Transverse colon (tissue), 4 donors: Measurements from ENCODE around the gene ARHGAP31. TPM values are rescaled to one million over a fixed set of nuclear protein-coding genes. Genes with fewer than 3 reads are reported as not detected.

Source experiments
- DNase-seq: peaks from one replicate; pipeline ENCODE4 v3.0.0-alpha.2; 2019
- H3K27ac ChIP-seq, 4 donors: fragments of 200-600 bp; sonication (generic); 2 replicates each; pipeline ENCODE4 v1.5.1; 2016 to 2018; ENCODE audit warnings: inconsistent platforms in 4 of 4
- H3K27me3 ChIP-seq: fragments of 200-600 bp; sonication (generic); 2 replicates; pipeline ENCODE4 v1.5.1; 2017; ENCODE audit warnings: inconsistent platforms
- H3K36me3 ChIP-seq, 4 donors: fragments of 200-600 bp; sonication (generic); 2 replicates each; pipeline ENCODE4 v1.5.1; 2017 to 2019; ENCODE audit warnings: inconsistent platforms in 4 of 4
- H3K4me1 ChIP-seq, 4 donors: fragments of 200-600 bp; sonication (generic); 2 replicates each; pipeline ENCODE4 v1.5.1; 2017 to 2020; ENCODE audit warnings: inconsistent platforms in 4 of 4
- H3K4me3 ChIP-seq, 4 donors: fragments of 200-600 bp; sonication (generic); 1 replicate in 1 of 4; 2 replicates in 3 of 4; pipeline versions ENCODE4 v1.5.1 to v1.6.1; 2017 to 2019; ENCODE audit warnings: inconsistent platforms in 4 of 4
- H3K9me3 ChIP-seq, 2 donors: fragments of 200-600 bp; sonication (generic); 2 replicates each; pipeline ENCODE4 v1.5.1; 2017 to 2019; ENCODE audit warnings: inconsistent platforms in 2 of 2
- EP300 ChIP-seq: sonication (generic); formaldehyde crosslinking; IDR thresholded peaks from one replicate; pipeline ENCODE4 v1.6.1; 2017; ENCODE audit warnings: antibody characterized with exemption, low read depth
- POLR2A ChIP-seq: fragments of 450-650 bp; IDR thresholded peaks from one replicate; pipeline ENCODE4 v1.6.1; 2016; ENCODE audit warnings: antibody characterized with exemption, mild to moderate bottlenecking, moderate library complexity
- POLR2AphosphoS5 ChIP-seq, 3 donors: sonication (generic); formaldehyde crosslinking; IDR thresholded peaks; one replicate each; pipeline ENCODE4 v1.6.1; 2016; ENCODE audit warnings: antibody characterized with exemption in 3 of 3
- WGBS, 2 donors: methylation state at CpG; one replicate each; pipeline ENCODE4 v1.1.5; 2018; ENCODE audit warnings: low coverage in 1 of 2; 5-methylcytosine and 5-hydroxymethylcytosine counted together
- in situ Hi-C, 4 donors: fragments of 200-750 bp; cut with MboI; loops; one replicate each; pipeline versions ENCODE4 v1.15.0 to v1.15.1; 2017; ENCODE audit warnings: low sequenced_read_pairs in 3 of 4, low pct_ligation_motif_present in 1 of 4, low pct_unique_long_range_greater_than_20kb in 1 of 4
- intact Hi-C: fragments of 100-400 bp; cut with DNase I; formaldehyde crosslinking; loops from one replicate; pipeline ENCODE4 v1.15.1; 2023; ENCODE audit warnings: low total_unique reads
- total RNA-seq, 4 donors: library from RNA; depleted of rRNA; stranded (reverse); fragments of >200 nt; gene quantifications; one replicate each; pipeline ENCODE4 v1.1.0, GENCODE V29; 2016
- TF ChIP-seq, protein P1 (sequence below), 5 experiments: fragments of 200-600 bp in 3 of 5; fragments of 450-650 bp in 2 of 5; sonication (generic) in 3 of 5; IDR thresholded peaks; 1 replicate in 2 of 5; 2 replicates in 3 of 5; pipeline ENCODE4 v1.5.1; 2016 to 2017; ENCODE audit warnings: antibody characterized with exemption in 5 of 5, inconsistent platforms in 3 of 5, mild to moderate bottlenecking in 2 of 5, moderate library complexity in 1 of 5

The ARHGAP31 gene
- total RNA-seq, 4 donors from 2014 or later = 6.7 to 68.5 (median 9.6) TPM

DNA sequence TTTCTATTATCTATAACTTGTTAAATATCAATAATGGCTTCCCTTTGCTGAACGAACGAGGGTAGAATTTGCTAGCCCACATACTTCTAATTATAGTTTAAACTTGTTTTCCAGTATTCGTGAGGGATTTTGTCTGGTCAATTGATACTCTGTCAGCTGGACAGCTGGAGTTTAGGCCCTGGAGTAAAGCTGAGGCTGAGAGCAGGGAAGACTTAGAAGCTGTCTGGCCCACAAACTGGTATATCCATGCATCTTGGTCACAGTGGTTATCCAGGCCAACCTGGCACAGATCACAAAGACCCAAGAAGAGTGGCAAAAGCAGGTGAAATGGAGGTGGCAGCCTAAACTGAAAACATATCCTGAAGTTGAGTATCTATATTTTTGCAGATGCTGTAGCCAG lies 19.3 kb downstream of the ARHGAP31 start:
- Histone ChIP-seq H3K4me3 (no peak overlapping the region), H3K36me3 (no peaks in the 10 kb centered on the region), H3K9me3 (no peaks in the 10 kb centered on the region), H3K27me3 (no peaks in the 10 kb centered on the region), H3K27ac (no peak overlapping the region), H3K4me1 (peaks cover 0 to 7% (median 3%) of the 10 kb centered on the region in 4 donors)
- 72 to 92% methylated on average over 2 to 3 of the region's 3 CpGs for WGBS, 2 donors
- TF ChIP-seq POLR2AphosphoS5 (IDR thresholded peaks at IDR 0.05) = no peak
- no peak for TF ChIP-seq EP300
- TF ChIP-seq POLR2A = no peak
- TF ChIP-seq, protein P1, sequence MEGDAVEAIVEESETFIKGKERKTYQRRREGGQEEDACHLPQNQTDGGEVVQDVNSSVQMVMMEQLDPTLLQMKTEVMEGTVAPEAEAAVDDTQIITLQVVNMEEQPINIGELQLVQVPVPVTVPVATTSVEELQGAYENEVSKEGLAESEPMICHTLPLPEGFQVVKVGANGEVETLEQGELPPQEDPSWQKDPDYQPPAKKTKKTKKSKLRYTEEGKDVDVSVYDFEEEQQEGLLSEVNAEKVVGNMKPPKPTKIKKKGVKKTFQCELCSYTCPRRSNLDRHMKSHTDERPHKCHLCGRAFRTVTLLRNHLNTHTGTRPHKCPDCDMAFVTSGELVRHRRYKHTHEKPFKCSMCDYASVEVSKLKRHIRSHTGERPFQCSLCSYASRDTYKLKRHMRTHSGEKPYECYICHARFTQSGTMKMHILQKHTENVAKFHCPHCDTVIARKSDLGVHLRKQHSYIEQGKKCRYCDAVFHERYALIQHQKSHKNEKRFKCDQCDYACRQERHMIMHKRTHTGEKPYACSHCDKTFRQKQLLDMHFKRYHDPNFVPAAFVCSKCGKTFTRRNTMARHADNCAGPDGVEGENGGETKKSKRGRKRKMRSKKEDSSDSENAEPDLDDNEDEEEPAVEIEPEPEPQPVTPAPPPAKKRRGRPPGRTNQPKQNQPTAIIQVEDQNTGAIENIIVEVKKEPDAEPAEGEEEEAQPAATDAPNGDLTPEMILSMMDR (IDR thresholded peaks at IDR 0.05) = no peak
- in situ Hi-C loops = no loop called here
- no peak for DNase-seq
- intact Hi-C loops = no loop called here

DNA sequence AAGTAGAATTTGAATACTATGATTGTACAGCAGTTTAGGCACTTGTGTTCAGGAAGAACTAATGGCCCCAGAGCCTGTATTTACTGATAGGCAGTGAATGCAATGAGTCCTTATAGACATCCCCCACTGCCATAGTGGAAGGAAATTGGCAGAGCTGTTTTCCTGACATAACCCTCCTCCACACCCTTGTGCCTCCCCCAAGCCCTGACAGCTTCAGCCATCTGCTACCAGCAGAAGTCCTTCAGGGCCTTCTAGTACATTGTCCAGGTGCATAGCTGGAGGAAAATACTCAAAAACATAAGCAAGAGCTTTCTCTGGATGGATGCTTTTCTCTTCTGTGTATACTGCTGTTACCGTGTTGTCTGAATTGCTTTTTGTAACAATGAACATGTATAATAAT lies 20.6 kb downstream of the ARHGAP31 start:
- no peaks in the 10 kb centered on the region for H3K9me3 ChIP-seq
- H3K27me3 ChIP-seq = no peaks in the 10 kb centered on the region
- H3K4me3 ChIP-seq = no peak overlapping the region
- H3K27ac ChIP-seq = no peak overlapping the region
- in situ Hi-C loops (no loop called here), intact Hi-C loops (no loop called here)
- peaks cover 0 to 7% (median 3%) of the 10 kb centered on the region in 4 donors for H3K4me1 ChIP-seq
- no peaks in the 10 kb centered on the region for H3K36me3 ChIP-seq
- WGBS, 2 donors = 70 to 81% methylated on average over 1 of the region's 1 CpG
- no peak for DNase-seq
- TF ChIP-seq POLR2A (no peak), EP300 (no peak), POLR2AphosphoS5 (IDR thresholded peaks at IDR 0.05) (no peak)
- TF ChIP-seq, protein P1 (IDR thresholded peaks at IDR 0.05) = no peak

DNA sequence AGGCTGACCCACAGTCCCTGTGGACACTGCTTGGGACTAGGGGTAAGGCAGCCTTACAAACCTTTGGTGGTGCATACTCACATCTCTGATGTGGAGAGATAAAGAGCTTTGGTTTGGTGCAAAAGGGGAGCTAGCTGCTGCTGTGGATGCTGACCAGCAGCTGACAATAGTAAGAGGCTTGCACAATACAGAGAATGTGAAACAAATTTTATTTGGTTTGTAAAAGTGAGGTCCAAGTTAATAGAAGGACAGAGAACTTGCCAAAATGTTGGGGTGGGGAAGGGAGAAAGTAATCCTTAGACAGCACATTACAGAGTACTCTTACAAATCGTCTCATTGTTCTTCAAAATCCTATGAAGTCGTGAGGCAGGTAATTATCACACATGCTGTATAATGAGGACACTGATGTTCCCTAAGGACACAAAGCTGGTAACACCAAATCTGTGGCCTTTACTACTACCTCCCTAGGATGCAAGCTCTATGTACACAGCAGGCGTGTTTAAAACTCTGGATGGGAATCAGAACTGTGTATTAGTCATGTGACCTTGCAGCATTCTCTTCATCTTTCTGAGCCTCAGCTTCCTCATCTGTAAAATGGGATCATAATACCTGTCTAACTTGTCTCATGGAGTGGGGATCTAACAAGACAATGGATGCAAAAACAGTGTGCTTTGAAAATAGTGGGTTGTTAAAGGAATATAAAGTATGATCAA lies 21.6 kb downstream of the ARHGAP31 start:
- DNase-seq = no peak
- no peaks in the 10 kb centered on the region for H3K27me3 ChIP-seq
- H3K27ac ChIP-seq = no peak overlapping the region
- intact Hi-C loops = no loop called here
- WGBS, 2 donors = 73 to 77% methylated on average over 2 to 3 of the region's 3 CpGs
- in situ Hi-C loops = no loop called here
- H3K4me3 ChIP-seq = no peak overlapping the region
- no peaks in the 10 kb centered on the region for H3K9me3 ChIP-seq
- TF ChIP-seq POLR2AphosphoS5 (IDR thresholded peaks at IDR 0.05) (no peak), POLR2A (no peak), EP300 (no peak)
- TF ChIP-seq, protein P1 (IDR thresholded peaks at IDR 0.05) = no peak
- H3K4me1 ChIP-seq = peaks cover 0 to 4% (median 2%) of the 10 kb centered on the region in 4 donors
- H3K36me3 ChIP-seq = no peaks in the 10 kb centered on the region

DNA sequence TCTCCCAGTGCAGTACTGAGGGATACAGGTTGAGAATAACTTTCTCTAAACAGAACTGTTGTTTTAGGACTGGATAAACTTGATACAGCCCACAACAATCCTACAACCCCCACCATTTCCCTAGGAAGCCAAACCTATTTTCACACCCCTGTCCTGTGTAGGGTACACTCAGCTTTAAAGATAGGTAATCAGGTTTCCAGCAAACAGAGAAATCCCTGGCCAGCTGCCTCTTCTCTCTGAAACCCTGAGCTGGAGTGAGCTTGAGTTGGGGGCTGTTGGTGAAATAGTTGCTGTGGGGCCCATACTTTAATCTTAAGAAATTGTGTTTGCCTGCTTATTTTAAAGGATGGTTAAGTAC lies 22.1 kb downstream of the ARHGAP31 start:
- no peak for TF ChIP-seq POLR2A
- TF ChIP-seq, protein P1 (IDR thresholded peaks at IDR 0.05) = no peak
- TF ChIP-seq POLR2AphosphoS5 (IDR thresholded peaks at IDR 0.05) = no peak
- no peak for TF ChIP-seq EP300
- H3K27ac ChIP-seq = no peak overlapping the region

More for the DNA sequence above, 22.1 kb downstream of the ARHGAP31 start:
- H3K36me3 ChIP-seq = no peaks in the 10 kb centered on the region
- no peak for DNase-seq
- no peaks in the 10 kb centered on the region for H3K9me3 ChIP-seq
- in situ Hi-C loops = no loop called here
- H3K4me3 ChIP-seq = no peak overlapping the region
- H3K27me3 ChIP-seq = no peaks in the 10 kb centered on the region
- no peaks in the 10 kb centered on the region for H3K4me1 ChIP-seq
- intact Hi-C loops = no loop called here
